ENCODE measurements around the gene STH.

Gene STH

DNA sequence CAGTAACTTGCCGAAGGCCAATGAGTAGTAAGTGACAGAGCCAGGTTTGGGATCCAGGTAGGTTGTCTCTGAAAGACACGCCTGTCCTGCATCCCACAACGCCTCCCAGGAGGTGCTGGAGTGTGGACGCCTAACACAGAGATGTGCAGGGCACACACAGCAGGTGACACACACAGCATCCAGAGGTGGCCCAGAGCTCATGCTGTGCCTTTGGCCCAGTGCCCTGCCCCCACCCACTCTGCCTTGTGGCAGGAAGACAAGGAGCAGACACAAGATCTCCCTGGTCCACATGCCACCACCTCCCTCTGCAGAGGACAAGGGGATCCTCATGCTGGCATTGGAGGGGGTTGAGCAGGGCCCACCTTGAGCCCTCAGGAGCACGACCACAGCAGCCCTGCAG is 14.7 kb upstream of the STH start:
- no peak for DNase-seq (ENCODE audit: low read depth, low spot score)

DNA sequence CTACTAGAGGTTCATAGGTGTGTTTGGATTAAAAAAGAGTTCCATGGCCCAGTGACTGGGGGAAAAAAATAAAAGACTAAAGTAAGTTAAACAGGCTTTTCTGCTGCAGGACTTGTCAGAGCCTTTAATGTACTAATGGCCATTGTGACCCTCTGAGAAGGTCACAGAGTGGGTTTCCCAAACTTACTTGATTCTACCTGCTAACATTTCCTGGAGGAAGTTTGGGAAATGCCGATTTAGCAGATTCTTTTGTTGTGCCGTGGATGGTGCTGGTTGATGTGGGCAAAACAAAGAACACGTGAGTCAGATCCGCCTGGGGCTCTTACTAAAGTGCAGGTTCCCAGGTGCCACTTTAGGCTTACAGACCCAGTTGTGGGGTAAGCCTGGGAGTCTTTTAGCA is 13.6 kb upstream of the STH start:
- no peak for DNase-seq (ENCODE audit: low read depth, low spot score)

DNA sequence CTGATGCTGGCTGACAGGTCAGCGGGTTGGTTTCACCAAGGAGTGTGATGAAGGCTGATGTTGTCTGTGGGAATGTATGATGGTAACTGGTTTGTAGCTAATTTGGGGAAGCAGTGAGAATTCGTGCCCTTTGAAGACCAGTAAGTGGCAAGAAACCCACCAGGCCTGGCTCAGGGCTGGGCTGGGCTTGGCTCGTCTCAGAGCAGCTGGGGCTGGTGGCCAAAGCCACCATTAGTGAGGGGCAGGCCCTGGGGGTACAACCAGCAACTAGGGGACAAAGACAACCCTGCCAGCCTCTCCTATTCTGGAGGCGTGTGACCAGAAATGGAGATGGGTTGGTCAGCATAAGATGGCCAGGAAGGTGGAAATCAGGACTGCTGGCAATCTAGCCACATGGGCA is 13.0 kb upstream of the STH start:
- DNase-seq (ENCODE audit: low read depth, low spot score), result no peak

DNA sequence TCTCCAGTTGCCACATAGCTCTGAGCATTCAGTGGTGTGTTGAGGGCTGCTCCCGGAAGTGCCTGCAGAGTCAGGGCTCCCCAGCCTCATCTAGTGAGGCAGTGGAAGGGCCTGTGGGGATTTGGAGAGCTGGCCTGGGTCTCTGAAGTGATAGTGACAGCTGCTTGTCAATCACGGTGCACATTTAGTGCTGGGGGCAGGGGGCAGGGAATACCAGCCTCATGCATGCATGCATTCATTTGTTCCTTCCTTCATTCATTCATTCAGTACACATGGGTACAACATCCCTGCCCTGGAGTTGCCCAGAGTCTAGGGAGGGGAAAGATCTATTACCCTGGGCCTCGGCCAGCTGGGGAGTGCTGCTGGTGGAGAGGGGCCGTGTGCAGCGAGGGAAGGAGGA is 11.3 kb upstream of the STH start:
- DNase-seq (ENCODE audit: low read depth, low spot score), result no peak

DNA sequence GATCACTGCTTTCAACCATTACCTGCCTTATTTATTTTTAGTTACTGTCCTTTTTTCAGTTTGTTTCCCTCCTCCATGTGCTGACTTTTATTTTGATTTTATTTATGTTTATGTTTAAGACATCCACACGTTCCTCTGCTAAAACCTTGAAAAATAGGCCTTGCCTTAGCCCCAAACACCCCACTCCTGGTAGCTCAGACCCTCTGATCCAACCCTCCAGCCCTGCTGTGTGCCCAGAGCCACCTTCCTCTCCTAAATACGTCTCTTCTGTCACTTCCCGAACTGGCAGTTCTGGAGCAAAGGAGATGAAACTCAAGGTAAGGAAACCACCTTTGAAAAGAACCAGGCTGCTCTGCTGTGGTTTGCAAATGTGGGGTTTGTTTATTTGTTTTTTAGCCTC is 9.3 kb upstream of the STH start:
- DNase-seq (ENCODE audit: low read depth, low spot score), result no peak

DNA sequence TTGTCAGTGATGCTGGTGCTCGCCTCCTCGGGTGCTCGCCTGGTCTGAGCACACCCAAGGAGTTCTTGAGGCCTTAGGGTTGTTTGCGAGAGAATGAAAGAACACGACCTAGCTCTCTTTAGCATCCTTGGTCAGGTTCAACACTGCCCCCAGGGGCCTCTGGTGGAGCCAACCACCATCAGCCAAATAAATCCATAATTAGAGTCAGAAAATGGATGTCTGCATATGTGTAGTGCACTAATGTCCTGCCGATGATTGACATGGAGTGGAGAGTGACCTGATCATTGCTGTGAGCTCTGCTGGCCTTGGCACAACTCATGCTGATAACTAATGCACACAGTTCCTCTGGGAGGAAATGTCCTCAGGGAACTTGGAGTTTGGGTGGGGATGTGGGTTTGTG is 8.2 kb upstream of the STH start:
- DNase-seq (ENCODE audit: low read depth, low spot score), result no peak

DNA sequence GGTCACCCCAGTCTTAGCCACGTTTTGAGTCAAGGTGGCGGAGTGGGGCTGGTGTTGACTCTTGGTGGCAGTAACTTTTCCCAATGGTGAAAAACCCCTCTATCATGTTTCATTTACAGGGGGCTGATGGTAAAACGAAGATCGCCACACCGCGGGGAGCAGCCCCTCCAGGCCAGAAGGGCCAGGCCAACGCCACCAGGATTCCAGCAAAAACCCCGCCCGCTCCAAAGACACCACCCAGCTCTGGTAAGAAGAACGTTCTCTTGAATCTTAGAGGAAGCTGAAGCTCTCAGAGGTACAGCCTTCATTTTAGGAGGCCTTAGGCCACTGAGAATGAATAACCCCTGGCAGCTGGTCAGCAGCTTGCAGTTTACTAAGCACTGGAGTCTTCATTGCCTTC is 7.7 kb upstream of the STH start:
- no peak for DNase-seq (ENCODE audit: low read depth, low spot score)

DNA sequence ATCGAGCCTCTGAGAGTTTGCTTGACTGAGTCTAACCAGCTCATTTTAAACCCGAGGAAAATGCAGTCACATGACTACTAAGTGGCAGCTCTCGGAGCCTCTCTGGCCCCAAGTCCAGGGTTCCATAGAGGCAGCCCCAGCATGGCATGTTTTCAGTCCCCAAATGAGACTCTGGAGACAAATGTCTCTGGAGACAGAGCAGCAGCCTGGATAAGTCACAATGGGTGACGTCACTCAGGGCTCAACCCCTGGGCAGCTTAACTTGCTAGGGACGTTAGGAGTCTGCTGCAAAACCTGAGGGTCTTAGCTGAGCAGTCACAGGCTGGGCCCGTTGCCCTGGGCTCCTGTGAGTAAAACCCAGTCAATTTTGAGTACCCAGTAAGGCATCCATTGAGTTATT is 6.9 kb upstream of the STH start:
- no peak for DNase-seq (ENCODE audit: low read depth, low spot score)

DNA sequence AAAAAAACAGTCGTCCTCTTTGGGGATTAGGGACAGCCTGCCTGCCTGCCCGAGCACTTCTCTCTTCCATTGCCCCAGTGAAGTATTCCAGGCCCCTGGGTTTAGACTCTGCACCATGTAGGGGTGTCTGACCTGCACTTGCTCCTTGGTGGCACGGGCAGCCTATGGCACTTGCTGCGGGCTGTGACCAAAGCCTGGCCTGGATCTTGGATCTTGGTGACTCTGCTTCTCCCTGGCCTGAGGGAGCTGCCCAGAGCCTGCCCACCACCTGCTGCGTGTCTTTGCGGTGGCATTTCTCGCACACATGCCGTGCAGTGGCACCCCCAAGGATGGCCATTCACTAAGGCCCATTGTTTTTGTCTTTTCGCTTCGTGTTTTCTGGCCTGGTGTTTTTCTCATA is 6.1 kb upstream of the STH start:
- no peak for DNase-seq (ENCODE audit: low read depth, low spot score)

DNA sequence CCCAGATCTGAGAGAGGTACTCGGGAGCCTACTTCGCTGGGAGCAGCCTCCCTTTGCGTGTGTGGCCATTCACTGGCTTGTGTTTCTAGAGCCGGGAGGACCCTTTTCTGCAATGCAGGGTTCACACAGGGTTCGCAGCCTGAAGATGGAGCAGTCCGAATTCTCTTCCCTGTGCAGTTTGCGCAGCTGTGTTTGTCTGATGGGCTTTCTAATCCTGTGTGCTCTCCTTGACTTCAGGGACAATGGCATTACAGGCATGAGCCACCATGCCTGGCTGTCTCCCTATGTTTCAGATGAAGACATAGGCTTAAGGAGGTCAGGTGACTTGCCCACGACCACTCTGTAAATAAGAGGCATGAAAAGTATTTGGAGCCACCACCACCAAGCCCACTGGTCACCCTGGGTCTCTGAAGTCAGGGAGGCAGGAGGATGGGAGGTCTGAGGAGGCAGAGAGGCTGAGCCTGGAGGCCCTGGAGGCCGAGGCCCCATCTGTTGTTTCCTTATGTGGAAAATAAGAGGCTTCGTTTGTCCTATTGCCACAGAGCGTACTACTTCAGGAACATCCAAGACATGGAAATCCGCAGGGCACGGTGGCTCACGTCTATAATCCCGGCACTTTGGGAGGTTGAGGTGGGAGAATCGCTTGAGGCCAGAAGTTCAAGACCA is 5.0 kb upstream of the STH start:
- no peak for DNase-seq (ENCODE audit: low read depth, low spot score)

DNA sequence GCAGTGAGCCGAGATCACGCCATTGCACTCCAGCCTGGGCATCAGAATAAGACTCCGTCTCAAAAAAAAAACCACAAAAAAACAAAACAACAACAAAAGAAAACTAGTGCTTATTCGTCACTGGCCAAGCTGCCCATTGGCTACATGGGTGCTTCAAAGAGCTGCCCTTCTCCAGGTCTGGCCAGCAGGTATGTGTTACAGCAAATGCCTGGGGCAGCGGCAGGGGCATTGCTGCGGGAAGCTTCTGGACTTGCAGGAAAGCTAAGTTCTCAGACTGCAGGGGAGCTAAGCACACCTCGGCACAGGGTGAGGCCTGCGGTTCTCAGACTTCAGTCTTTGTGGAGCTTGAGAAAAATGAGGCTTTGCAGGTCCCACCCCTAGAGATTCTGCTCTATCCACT is 4.1 kb upstream of the STH start:
- no peak for DNase-seq (ENCODE audit: low read depth, low spot score)

DNA sequence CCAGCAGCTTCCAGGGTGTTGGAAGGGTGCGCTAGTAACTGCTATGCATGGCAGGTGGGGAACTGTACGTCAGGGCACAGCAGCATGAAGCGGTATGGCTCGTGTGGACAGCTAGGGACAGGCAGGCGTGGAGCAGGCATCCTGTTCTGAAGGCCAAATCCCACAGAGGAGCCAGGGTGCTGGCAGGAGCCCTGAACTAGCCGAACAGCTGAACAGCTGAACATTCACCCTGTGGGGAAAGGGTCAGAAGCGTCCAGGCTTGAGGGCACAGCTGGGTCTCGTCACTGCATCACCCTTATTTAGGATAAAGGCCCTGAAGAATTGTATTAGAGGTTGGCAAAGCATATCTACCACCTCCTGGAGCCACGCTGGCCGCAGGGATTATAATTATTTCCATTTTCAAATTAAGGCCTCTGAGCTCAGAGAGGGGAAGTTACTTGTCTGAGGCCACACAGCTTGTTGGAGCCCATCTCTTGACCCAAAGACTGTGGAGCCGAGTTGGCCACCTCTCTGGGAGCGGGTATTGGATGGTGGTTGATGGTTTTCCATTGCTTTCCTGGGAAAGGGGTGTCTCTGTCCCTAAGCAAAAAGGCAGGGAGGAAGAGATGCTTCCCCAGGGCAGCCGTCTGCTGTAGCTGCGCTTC is 3.3 kb upstream of the STH start:
- DNase-seq (ENCODE audit: low read depth, low spot score), result no peak

DNA sequence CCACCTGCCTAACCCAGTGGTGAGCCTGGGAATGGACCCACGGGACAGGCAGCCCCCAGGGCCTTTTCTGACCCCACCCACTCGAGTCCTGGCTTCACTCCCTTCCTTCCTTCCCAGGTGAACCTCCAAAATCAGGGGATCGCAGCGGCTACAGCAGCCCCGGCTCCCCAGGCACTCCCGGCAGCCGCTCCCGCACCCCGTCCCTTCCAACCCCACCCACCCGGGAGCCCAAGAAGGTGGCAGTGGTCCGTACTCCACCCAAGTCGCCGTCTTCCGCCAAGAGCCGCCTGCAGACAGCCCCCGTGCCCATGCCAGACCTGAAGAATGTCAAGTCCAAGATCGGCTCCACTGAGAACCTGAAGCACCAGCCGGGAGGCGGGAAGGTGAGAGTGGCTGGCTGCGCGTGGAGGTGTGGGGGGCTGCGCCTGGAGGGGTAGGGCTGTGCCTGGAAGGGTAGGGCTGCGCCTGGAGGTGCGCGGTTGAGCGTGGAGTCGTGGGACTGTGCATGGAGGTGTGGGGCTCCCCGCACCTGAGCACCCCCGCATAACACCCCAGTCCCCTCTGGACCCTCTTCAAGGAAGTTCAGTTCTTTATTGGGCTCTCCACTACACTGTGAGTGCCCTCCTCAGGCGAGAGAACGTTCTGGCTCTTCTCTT is 2.6 kb upstream of the STH start:
- DNase-seq (ENCODE audit: low read depth, low spot score), result no peak

DNA sequence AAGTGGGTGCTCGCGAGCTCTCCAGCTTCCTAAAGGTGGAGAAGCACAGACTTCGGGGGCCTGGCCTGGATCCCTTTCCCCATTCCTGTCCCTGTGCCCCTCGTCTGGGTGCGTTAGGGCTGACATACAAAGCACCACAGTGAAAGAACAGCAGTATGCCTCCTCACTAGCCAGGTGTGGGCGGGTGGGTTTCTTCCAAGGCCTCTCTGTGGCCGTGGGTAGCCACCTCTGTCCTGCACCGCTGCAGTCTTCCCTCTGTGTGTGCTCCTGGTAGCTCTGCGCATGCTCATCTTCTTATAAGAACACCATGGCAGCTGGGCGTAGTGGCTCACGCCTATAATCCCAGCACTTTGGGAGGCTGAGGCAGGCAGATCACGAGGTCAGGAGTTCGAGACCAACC is 1.9 kb upstream of the STH start:
- DNase-seq (ENCODE audit: low read depth, low spot score), result no peak

DNA sequence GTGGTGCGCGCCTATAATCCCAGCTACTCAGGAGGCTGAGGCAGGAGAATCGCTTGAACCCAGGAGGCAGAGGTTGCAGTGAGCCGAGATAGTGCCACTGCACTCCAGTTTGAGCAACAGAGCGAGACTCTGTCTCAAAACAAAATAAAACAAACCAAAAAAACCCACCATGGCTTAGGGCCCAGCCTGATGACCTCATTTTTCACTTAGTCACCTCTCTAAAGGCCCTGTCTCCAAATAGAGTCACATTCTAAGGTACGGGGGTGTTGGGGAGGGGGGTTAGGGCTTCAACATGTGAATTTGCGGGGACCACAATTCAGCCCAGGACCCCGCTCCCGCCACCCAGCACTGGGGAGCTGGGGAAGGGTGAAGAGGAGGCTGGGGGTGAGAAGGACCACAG is 1.4 kb upstream of the STH start:
- no peak for DNase-seq (ENCODE audit: low read depth, low spot score)

DNA sequence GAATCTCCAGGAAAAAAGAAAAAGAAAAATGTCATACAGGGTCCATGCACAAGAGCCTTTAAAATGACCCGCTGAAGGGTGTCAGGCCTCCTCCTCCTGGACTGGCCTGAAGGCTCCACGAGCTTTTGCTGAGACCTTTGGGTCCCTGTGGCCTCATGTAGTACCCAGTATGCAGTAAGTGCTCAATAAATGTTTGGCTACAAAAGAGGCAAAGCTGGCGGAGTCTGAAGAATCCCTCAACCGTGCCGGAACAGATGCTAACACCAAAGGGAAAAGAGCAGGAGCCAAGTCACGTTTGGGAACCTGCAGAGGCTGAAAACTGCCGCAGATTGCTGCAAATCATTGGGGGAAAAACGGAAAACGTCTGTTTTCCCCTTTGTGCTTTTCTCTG is 845 bp downstream of the STH start:
- no peak for DNase-seq (ENCODE audit: low read depth, low spot score)

DNA sequence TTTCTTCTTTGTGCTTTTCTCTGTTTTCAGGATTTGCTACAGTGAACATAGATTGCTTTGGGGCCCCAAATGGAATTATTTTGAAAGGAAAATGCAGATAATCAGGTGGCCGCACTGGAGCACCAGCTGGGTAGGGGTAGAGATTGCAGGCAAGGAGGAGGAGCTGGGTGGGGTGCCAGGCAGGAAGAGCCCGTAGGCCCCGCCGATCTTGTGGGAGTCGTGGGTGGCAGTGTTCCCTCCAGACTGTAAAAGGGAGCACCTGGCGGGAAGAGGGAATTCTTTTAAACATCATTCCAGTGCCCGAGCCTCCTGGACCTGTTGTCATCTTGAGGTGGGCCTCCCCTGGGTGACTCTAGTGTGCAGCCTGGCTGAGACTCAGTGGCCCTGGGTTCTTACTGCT is 1.2 kb downstream of the STH start:
- DNase-seq (ENCODE audit: low read depth, low spot score), result no peak

DNA sequence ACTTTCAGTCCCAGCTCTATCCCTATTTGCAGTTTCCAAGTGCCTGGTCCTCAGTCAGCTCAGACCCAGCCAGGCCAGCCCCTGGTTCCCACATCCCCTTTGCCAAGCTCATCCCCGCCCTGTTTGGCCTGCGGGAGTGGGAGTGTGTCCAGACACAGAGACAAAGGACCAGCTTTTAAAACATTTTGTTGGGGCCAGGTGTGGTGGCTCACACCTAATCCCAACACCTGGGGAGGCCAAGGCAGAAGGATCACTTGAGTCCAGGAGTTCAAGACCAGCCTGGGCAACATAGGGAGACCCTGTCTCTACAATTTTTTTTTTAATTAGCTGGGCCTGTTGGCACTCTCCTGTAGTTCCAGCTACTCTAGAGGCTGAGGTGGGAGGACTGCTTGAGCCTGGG is 1.7 kb downstream of the STH start:
- DNase-seq (ENCODE audit: low read depth, low spot score), result no peak

DNA sequence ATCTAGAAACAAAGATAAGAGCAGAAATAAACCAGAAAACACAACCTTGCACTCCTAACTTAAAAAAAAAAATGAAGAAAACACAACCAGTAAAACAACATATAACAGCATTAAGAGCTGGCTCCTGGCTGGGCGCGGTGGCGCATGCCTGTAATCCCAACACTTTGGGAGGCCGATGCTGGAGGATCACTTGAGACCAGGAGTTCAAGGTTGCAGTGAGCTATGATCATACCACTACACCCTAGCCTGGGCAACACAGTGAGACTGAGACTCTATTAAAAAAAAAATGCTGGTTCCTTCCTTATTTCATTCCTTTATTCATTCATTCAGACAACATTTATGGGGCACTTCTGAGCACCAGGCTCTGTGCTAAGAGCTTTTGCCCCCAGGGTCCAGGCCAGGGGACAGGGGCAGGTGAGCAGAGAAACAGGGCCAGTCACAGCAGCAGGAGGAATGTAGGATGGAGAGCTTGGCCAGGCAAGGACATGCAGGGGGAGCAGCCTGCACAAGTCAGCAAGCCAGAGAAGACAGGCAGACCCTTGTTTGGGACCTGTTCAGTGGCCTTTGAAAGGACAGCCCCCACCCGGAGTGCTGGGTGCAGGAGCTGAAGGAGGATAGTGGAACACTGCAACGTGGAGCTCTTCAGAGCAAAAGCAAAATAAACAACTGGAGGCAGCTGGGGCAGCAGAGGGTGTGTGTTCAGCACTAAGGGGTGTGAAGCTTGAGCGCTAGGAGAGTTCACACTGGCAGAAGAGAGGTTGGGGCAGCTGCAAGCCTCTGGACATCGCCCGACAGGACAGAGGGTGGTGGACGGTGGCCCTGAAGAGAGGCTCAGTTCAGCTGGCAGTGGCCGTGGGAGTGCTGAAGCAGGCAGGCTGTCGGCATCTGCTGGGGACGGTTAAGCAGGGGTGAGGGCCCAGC is 2.6 kb downstream of the STH start:
- DNase-seq (ENCODE audit: low read depth, low spot score), result no peak

DNA sequence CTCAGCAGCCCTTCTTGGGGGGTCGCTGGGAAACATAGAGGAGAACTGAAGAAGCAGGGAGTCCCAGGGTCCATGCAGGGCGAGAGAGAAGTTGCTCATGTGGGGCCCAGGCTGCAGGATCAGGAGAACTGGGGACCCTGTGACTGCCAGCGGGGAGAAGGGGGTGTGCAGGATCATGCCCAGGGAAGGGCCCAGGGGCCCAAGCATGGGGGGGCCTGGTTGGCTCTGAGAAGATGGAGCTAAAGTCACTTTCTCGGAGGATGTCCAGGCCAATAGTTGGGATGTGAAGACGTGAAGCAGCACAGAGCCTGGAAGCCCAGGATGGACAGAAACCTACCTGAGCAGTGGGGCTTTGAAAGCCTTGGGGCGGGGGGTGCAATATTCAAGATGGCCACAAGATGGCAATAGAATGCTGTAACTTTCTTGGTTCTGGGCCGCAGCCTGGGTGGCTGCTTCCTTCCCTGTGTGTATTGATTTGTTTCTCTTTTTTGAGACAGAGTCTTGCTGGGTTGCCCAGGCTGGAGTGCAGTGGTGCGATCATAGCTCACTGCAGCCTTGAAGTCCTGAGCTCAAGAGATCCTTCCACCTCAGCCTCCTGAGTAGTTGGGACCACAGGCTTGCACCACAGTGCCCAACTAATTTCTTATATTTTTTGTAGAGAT is 3.4 kb downstream of the STH start:
- peak; percentile 39 for DNase-seq (ENCODE audit: low read depth, low spot score)

DNA sequence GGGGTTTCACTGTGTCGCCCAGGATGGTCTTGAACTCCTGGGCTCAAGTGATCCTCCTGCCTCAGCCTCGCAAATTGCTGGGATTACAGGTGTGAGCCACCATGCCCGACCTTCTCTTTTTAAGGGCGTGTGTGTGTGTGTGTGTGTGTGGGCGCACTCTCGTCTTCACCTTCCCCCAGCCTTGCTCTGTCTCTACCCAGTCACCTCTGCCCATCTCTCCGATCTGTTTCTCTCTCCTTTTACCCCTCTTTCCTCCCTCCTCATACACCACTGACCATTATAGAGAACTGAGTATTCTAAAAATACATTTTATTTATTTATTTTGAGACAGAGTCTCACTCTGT is 3.9 kb downstream of the STH start:
- DNase-seq (ENCODE audit: low read depth, low spot score), result no peak
